ENCODE results near the gene BBX. TPM values are rescaled to one million over a fixed set of nuclear protein-coding genes. Genes with fewer than 3 reads are reported as not detected.
A peak's percentile ranks its signal among the peaks of the same experiment; 100 is the strongest.

Gene BBX
- total and polyA plus RNA-seq, 2 experiments from 2014 or later = 52.4 to 60.8 TPM

DNA sequence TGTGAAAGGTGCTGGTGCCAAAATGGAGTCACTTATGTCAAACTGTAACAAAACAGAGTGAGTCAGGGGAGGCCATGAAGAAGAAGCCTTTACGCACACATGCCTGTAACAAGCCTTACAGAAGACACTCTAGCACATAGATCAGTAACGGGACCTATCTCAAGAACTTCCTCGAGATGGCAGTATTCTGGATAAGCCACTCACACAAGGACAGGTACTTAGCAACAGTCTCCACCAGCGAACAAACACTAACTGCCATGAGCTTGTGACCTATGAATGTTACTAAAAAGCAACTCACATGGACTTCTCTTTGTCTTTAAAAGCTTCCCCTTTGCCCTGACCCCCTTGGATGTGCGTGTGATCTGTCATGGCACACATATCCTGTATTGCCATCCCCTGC lies 332.9 kb downstream of the BBX start:
- H3K27me3 ChIP-seq (replicated peaks; ENCODE audit: insufficient read depth) = no peaks in the 10 kb centered on the region
- in situ Hi-C loops (cut with MboI) = no loop called here
- TF ChIP-seq EZH2 (IDR thresholded peaks at IDR 0.05; ENCODE audit: insufficient read depth, poor library complexity, severe bottlenecking) (no peak), EZH2phosphoT487 (IDR thresholded peaks at IDR 0.05; ENCODE audit: insufficient read depth, low read depth) (no peak)
- H3K4me3 ChIP-seq = no peak overlapping the region
- no peaks in the 10 kb centered on the region for H3F3A ChIP-seq (ENCODE audit: insufficient read depth)
- no peak overlapping the region for H3K27ac ChIP-seq
- no peak overlapping the region for H3K9ac ChIP-seq
- H3K9me2 ChIP-seq (ENCODE audit: insufficient read depth) = no peaks in the 10 kb centered on the region
- no peaks in the 10 kb centered on the region for H3K79me2 ChIP-seq (ENCODE audit: insufficient read depth)
- no peaks in the 10 kb centered on the region for H3K4me1 ChIP-seq (ENCODE audit: insufficient read depth)
- H4K20me1 ChIP-seq (ENCODE audit: insufficient read depth) = no peaks in the 10 kb centered on the region
- H3K4me2 ChIP-seq (ENCODE audit: unreplicated experiment) = no peak overlapping the region
- H3K9me3 ChIP-seq (ENCODE audit: low read depth) = no peaks in the 10 kb centered on the region
- DNase-seq = peak; percentile 61
- H3K36me3 ChIP-seq (ENCODE audit: low read depth) = no peaks in the 10 kb centered on the region
- WGBS, 2 experiments (ENCODE audit: low coverage in 1 of 2, low lambda C conversion rate in 2 of 2, missing lambda C conversion rate in 2 of 2) = 57 to 67% methylated on average over 5 of the region's 5 CpGs
- no peak overlapping the region for H2AFZ ChIP-seq

DNA sequence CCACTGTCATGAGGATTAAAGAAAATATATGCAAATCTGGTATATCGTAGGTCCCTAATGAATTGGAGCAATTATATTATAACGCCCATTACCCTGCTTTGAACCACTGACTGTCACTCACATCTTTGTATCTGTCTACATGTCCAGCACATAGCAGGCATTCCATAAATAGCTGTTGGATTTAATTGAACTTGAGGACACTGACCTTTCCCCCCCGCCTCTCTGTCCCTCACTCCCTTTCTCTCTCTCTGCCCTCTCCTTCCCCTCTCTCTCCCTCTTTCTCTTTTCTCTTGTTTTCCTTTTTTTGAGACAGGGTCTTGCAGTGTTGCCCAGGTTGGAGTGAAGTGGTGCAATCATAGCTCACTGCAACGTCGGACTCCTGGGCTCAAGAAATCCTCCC lies 335.1 kb downstream of the BBX start:
- no peak overlapping the region for H2AFZ ChIP-seq
- no peaks in the 10 kb centered on the region for H3K27me3 ChIP-seq (replicated peaks; ENCODE audit: insufficient read depth)
- H3F3A ChIP-seq (ENCODE audit: insufficient read depth) = no peaks in the 10 kb centered on the region
- in situ Hi-C loops (cut with MboI) = no loop called here
- H3K36me3 ChIP-seq (ENCODE audit: low read depth) = no peaks in the 10 kb centered on the region
- TF ChIP-seq EZH2 (IDR thresholded peaks at IDR 0.05; ENCODE audit: insufficient read depth, poor library complexity, severe bottlenecking) (no peak), EZH2phosphoT487 (IDR thresholded peaks at IDR 0.05; ENCODE audit: insufficient read depth, low read depth) (no peak)
- H3K4me1 ChIP-seq (ENCODE audit: insufficient read depth) = no peaks in the 10 kb centered on the region
- 66 to 71% methylated on average over 4 to 5 of the region's 5 CpGs for WGBS, 2 experiments (ENCODE audit: low coverage in 1 of 2, low lambda C conversion rate in 2 of 2, missing lambda C conversion rate in 2 of 2)
- no peaks in the 10 kb centered on the region for H3K79me2 ChIP-seq (ENCODE audit: insufficient read depth)
- no peak for DNase-seq
- no peak overlapping the region for H3K4me3 ChIP-seq
- no peak overlapping the region for H3K4me2 ChIP-seq (ENCODE audit: unreplicated experiment)
- no peaks in the 10 kb centered on the region for H3K9me3 ChIP-seq (ENCODE audit: low read depth)
- H3K9me2 ChIP-seq (ENCODE audit: insufficient read depth) = no peaks in the 10 kb centered on the region
- H4K20me1 ChIP-seq (ENCODE audit: insufficient read depth) = no peaks in the 10 kb centered on the region
- no peak overlapping the region for H3K27ac ChIP-seq
- H3K9ac ChIP-seq = no peak overlapping the region

DNA sequence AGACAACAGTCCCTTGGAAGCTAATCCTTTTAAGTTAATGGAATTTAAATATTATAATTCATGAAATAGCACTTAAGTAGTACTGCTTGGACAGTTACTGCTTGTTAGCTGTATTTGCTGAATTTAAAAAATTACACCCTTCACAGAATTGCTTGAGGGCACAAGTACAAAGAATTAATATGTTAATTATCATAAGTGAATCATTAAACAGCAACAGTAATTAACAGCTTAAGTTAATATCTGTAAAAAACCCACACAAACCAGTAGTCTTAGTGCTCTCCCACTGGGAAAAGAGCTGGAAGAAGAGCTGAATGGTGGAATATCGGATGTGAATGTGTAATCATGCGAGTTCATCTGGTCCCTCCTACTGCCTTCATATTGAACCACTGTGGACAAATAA lies 336.1 kb downstream of the BBX start:
- no peak overlapping the region for H2AFZ ChIP-seq
- no peaks in the 10 kb centered on the region for H3K4me1 ChIP-seq (ENCODE audit: insufficient read depth)
- no peak for TF ChIP-seq EZH2phosphoT487 (IDR thresholded peaks at IDR 0.05; ENCODE audit: insufficient read depth, low read depth)
- no peak for TF ChIP-seq EZH2 (IDR thresholded peaks at IDR 0.05; ENCODE audit: insufficient read depth, poor library complexity, severe bottlenecking)
- H3K79me2 ChIP-seq (ENCODE audit: insufficient read depth) = no peaks in the 10 kb centered on the region
- H3F3A ChIP-seq (ENCODE audit: insufficient read depth) = no peaks in the 10 kb centered on the region
- no peaks in the 10 kb centered on the region for H3K9me3 ChIP-seq (ENCODE audit: low read depth)
- no peaks in the 10 kb centered on the region for H3K9me2 ChIP-seq (ENCODE audit: insufficient read depth)
- H3K27me3 ChIP-seq (replicated peaks; ENCODE audit: insufficient read depth) = no peaks in the 10 kb centered on the region
- no peaks in the 10 kb centered on the region for H4K20me1 ChIP-seq (ENCODE audit: insufficient read depth)
- 79 to 87% methylated on average over 2 of the region's 2 CpGs for WGBS, 2 experiments (ENCODE audit: low coverage in 1 of 2, low lambda C conversion rate in 2 of 2, missing lambda C conversion rate in 2 of 2)
- H3K9ac ChIP-seq = no peak overlapping the region
- H3K4me2 ChIP-seq (ENCODE audit: unreplicated experiment) = no peak overlapping the region
- H3K36me3 ChIP-seq (ENCODE audit: low read depth) = no peaks in the 10 kb centered on the region
- H3K27ac ChIP-seq = no peak overlapping the region
- H3K4me3 ChIP-seq = no peak overlapping the region
- in situ Hi-C loops (cut with MboI) = no loop called here
- no peak for DNase-seq

Other genes with a start within 250 kb of the BBX start
- gene CCDC54, start 145.5 kb upstream of the BBX start, total RNA-seq (2014; rRNA removed; shearing (Covaris generic)) = not detected in 2 replicates
- gene CCDC54, start 145.5 kb upstream of the BBX start, polyA plus RNA-seq (2016; fragmentation: Nextera tagmentation; extraction: Ambion mirVana) = 0.16 and 0.52 TPM in 2 replicates

Data from GM23248 (cell line).